Skeletal muscle tissue (tissue), 4 donors: Measurements from ENCODE around the gene FARS2. TPM values are rescaled to one million over a fixed set of nuclear protein-coding genes. Genes with fewer than 3 reads are reported as not detected.
"Not testable (repeated sequence)": the region's sequence is repeated elsewhere in the genome, so short reads cannot be mapped to it uniquely, and the experiment has no call there.

Source experiments
- H3K27ac ChIP-seq: one replicate; pipeline ENCODE4 v1.7.0; 2013; ENCODE audit warnings: mild to moderate bottlenecking, low read depth, low read length, inconsistent platforms
- H3K27me3 ChIP-seq, 3 donors: one replicate each; pipeline ENCODE4 v1.7.0; 2013; ENCODE audit warnings: low read length in 3 of 3; ENCODE audit not compliant: control insufficient read depth in 3 of 3, insufficient read depth in 3 of 3
- H3K36me3 ChIP-seq, 3 donors: one replicate each; pipeline ENCODE4 v1.7.0; 2013; ENCODE audit warnings: low read length in 3 of 3; ENCODE audit not compliant: control insufficient read depth in 3 of 3, insufficient read depth in 3 of 3
- H3K4me1 ChIP-seq, 3 donors: one replicate each; pipeline ENCODE4 v1.7.0; 2013; ENCODE audit warnings: low read length in 3 of 3, mild to moderate bottlenecking in 3 of 3; ENCODE audit not compliant: control insufficient read depth in 3 of 3, insufficient read depth in 3 of 3
- H3K4me3 ChIP-seq, 3 donors: one replicate each; pipeline ENCODE4 v1.7.0; 2013; ENCODE audit warnings: low read length in 3 of 3
- H3K9ac ChIP-seq, 3 donors: one replicate each; pipeline ENCODE4 v1.7.0; 2013; ENCODE audit warnings: low read length in 3 of 3, mild to moderate bottlenecking in 3 of 3, moderate library complexity in 2 of 3, low read depth in 1 of 3
- H3K9me3 ChIP-seq, 3 donors: one replicate each; pipeline ENCODE4 v1.7.0; 2013; ENCODE audit warnings: low read length in 3 of 3; ENCODE audit not compliant: control insufficient read depth in 3 of 3
- total RNA-seq: library from RNA; depleted of rRNA; stranded (reverse); fragments of >200 nt; gene quantifications from one replicate; pipeline ENCODE4 v1.2.3, GENCODE V29; 2014
- donor health status: Osteomylitis.

Gene FARS2
- total RNA-seq, 1 donor from 2014 or later, result 27.7 TPM

DNA sequence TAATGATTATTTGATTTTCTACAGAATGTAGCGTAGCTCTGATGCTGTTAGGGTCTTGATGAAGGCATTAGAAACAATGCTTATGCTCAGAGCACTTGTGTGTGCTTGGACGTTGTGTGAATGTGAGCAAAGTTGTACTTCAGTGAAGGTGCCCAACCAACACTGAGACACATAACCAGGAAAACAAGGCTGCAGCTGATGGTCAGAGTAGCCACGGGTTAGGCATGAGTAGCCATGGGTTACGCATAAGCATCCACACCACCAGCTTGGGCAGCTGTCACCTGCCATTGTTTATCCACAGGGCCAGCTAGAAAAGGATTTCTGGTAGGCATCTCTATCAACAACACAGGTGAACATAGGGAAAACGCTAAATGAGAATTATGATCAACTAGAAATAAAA lies 418.8 kb downstream of the FARS2 start:
- Histone ChIP-seq H3K4me1 (no peaks in the 10 kb centered on the region), H3K4me3 (no peak overlapping the region), H3K36me3 (no peaks in the 10 kb centered on the region), H3K27ac (no peak overlapping the region), H3K9me3 (peaks cover 0 to 2% (median 0%) of the 10 kb centered on the region in 3 donors), H3K9ac (no peak overlapping the region), H3K27me3 (no peaks in the 10 kb centered on the region)

DNA sequence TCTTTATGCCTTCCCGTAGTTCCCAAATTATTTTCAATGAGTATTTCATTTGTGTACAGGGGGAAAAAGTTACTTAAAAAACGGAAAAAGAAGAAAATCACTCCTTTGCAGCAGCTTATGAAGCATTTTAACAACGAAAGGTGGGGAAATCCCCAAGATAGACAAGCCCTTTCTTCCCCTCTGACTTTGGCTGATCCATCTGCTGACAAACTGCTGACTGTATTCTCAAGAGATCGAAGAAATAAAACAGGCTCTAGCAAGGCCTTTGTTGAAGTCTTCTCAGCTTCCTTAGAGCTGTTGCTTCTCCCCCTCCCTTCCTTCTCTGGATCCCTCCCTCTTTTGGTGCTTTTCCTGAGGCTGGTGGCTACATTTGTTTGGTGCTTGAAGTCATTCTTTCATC lies 420.2 kb downstream of the FARS2 start:
- Histone ChIP-seq H3K27me3 (no peaks in the 10 kb centered on the region), H3K4me1 (no peaks in the 10 kb centered on the region), H3K9ac (no peak overlapping the region), H3K4me3 (no peak overlapping the region), H3K36me3 (peaks cover 0 to 3% (median 0%) of the 10 kb centered on the region in 3 donors), H3K27ac (no peak overlapping the region), H3K9me3 (peaks cover 0 to 2% (median 0%) of the 10 kb centered on the region in 3 donors)

DNA sequence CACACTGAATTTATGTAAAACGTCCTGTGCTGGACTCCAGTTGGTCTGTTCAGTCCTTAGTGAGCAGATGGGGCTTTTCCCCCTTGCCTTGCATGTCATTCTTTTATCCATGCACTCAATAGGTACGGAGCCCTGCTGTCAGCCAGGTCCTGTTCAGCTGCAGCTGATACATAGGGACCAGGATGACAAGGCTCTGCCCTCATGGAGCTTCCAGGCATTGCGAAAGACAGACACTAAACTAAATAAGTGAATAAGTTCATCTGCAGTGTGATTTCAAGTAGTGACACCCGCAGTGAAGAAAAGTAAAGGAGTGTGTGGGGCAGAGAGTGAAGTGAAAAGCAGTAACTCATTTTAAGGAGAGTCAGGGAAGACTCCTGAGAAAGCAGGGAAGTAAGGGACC lies 421.2 kb downstream of the FARS2 start:
- no peaks in the 10 kb centered on the region for H3K27me3 ChIP-seq
- no peak overlapping the region for H3K27ac ChIP-seq
- no peaks in the 10 kb centered on the region for H3K4me1 ChIP-seq
- no peak overlapping the region for H3K4me3 ChIP-seq
- H3K9me3 ChIP-seq, result peaks cover 0 to 2% (median 0%) of the 10 kb centered on the region in 3 donors
- H3K9ac ChIP-seq, result no peak overlapping the region
- H3K36me3 ChIP-seq, result peaks cover 0 to 3% (median 0%) of the 10 kb centered on the region in 3 donors

DNA sequence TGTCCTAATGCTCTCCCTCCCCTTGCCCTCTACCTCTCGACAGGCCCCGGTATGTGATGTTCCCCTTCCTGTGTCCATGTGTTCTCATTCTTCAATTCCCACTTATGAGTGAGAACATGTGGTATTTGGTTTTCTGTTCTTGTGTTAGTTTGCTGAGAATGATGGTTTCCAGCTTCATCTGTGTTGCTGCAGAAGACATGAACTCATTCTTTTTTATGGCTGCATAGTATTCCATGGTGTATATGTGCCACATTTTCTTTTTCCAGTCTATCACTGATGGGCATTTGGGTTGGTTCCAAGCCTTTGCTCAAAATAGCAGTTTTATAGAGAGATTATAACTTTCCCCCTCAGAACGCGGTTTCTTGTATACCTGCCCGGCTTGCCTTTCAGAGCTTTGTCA lies 422.4 kb downstream of the FARS2 start:
- not testable (repeated sequence) for H3K4me1 ChIP-seq, H3K36me3 ChIP-seq, H3K27me3 ChIP-seq, H3K9ac ChIP-seq, H3K4me3 ChIP-seq, H3K9me3 ChIP-seq, H3K27ac ChIP-seq

DNA sequence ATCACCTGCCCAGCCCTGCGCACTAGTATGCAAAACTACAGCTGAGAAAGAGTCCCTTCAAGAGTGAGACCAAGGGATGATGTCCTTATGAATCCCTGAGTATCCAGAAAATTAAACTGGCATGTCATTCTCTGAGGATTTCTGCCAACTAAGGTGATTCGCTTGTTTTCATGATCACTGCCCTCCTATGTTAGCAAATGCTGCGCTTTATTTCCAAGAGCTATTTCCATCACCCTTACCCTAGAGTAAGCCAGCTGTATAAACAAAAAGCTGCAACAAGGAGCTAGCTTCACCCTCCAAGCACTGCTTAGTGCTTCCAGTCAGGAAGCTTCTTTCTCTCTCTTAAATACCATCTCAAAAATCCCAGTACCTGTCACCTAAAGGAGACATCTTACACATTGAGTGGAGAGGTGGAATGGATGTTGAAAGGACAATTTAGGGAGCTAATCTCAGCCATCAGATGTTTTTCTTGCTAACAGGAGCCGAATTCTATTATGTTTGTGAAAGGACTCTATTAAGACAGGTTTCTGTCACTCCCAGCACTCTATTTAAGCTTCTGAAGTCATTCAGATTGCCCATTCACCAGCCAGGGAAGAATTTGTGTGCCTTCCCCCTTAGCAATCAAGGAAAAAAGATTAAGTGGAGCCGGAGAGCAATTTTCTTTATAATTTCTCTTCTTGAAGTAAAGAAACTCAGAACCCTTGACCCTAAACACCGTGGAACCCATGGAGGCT lies 423.2 kb downstream of the FARS2 start:
- H3K4me3 ChIP-seq, result no peak overlapping the region
- H3K9me3 ChIP-seq, result peaks cover 0 to 2% (median 0%) of the 10 kb centered on the region in 3 donors
- no peak overlapping the region for H3K27ac ChIP-seq
- H3K36me3 ChIP-seq, result peaks cover 0 to 3% (median 0%) of the 10 kb centered on the region in 3 donors
- H3K4me1 ChIP-seq, result no peaks in the 10 kb centered on the region
- H3K27me3 ChIP-seq, result no peaks in the 10 kb centered on the region
- no peak overlapping the region for H3K9ac ChIP-seq

DNA sequence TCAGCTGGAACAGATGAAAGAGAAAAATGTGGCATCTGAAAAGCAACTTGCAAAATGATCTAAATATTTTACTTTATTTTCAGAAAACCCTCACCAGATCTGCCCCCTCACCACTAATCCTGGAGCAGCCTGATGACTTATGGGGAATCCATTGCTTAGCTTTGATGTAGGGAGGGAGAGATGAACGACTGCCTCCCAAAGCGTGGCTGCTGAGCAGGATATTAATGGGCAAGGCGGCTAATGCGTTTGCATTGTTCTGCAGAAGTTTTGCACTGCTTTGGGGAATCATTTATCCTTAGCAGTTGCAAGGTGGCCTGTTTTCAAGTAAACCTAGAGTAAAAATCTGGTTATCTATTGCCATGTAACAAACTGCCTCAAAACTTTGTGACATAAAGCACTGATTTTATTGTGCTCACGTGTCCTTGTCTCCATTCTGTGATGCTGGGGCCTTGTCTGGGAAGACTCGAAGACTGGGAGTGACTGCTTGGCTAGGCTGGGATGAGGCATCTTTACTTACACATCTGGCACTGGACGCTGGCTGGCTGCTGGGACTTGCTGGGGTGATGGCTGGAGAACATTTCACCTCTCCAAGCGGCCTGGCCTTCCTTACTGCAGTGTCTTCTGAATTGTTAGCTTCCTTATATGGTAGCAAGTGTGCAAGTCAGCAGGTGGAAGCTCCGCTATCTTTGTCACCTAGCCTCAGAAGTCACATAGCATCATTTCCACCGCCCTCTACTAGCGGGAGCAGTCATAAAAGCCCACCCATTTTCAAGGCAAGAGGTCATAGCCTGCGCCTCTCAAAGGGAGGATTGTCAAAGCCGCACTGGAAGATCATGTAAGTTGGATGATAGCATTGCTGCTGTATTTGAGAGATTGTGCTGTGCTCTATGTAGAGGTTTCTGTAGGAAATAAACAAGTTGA lies 432.2 kb downstream of the FARS2 start:
- Histone ChIP-seq H3K27me3 (no peaks in the 10 kb centered on the region), H3K4me3 (no peak overlapping the region), H3K9ac (no peak overlapping the region), H3K9me3 (peaks cover 0 to 3% (median 0%) of the 10 kb centered on the region in 3 donors), H3K27ac (no peak overlapping the region), H3K4me1 (no peaks in the 10 kb centered on the region), H3K36me3 (no peaks in the 10 kb centered on the region)

DNA sequence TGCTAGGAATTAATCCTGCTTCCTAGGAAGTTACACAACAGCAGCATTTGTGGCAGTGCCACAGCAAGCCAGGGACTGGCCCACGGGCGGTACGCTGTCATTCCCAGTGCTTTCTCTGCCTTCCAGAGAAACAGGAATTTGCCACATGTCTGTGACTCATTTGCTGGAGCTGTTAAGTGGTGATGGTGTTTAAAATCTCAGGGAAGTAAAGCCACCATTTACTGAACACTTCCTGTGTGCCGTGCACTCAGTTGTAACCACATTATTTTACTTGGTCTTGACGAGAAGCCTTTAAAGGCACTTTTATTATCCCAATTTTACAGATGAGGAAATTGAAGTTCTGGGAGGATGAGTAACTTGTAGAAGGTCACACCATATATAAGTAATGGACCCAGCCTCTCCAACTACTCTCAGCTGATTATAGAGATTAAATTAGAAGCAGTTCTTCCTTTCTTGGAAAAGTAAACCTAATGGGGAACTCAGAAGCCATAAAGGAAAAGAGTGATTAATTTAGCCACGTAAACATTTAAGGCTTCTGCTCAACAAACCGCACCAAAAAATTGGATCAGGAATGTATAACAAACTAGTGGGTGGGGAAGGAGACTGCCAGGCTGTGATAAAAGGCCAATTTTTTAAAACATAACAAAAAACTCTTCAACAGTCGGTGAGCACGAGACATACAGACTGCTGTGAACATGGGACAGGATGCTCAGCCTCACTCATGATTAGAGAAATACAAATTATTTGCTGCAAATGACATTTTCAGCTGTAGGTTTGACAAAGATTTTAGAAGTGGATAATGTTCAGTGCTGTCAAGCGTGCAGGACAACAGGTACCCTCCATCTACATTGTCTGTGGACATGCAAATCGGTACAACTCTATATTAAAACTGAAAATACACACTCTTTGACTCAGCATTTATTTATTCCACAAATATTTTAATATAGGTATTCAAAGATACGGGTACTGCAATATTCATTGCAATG lies 434.2 kb downstream of the FARS2 start:
- Histone ChIP-seq H3K9ac (no peak overlapping the region), H3K4me1 (no peaks in the 10 kb centered on the region), H3K4me3 (no peak overlapping the region), H3K27me3 (no peaks in the 10 kb centered on the region), H3K9me3 (peaks cover 0 to 3% (median 0%) of the 10 kb centered on the region in 3 donors), H3K36me3 (no peaks in the 10 kb centered on the region), H3K27ac (no peak overlapping the region)

DNA sequence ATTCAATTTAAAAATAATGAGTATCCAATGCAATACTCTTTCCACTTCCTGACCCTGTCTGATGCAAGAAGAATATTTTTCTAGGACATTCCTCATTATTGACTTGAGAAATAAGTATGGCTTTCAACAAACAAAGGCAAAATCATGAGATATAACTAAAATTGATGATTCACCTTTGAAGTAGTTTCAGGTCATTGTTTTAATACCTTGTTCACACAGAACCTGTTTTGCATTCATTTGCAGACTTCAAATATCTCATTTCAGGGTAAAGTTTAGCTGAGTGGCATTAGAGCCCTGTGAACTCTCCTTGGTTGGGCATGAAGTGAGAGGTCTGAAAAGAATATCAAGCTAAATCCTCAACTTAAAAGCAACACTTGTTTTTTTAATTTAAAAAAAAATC lies 436.2 kb downstream of the FARS2 start:
- H3K9ac ChIP-seq, result no peak overlapping the region
- no peaks in the 10 kb centered on the region for H3K27me3 ChIP-seq
- H3K4me1 ChIP-seq, result no peaks in the 10 kb centered on the region
- H3K36me3 ChIP-seq, result no peaks in the 10 kb centered on the region
- H3K4me3 ChIP-seq, result no peak overlapping the region
- H3K27ac ChIP-seq, result no peak overlapping the region
- peaks cover 0 to 3% (median 0%) of the 10 kb centered on the region in 3 donors for H3K9me3 ChIP-seq

DNA sequence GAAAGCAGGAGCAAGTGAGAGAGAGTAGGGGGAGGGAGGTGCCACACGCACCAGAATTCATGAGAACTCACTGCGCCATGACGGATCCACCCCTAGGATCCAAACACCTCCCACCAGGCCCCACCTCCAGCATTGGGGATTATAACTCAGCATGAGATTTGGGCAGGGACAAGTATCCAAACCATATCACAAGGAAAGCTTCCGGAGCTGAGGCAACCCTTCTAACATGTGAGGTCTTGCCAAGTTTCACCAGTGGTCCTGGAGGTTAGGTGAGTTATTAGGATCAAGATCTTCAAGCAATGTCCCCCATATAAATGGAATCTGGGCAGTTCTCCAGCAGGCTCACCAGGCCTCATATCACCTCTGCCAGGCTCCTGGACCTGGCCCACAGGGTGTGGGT lies 437.0 kb downstream of the FARS2 start:
- Histone ChIP-seq H3K27me3 (no peaks in the 10 kb centered on the region), H3K36me3 (no peaks in the 10 kb centered on the region), H3K27ac (no peak overlapping the region), H3K9ac (no peak overlapping the region), H3K4me1 (no peaks in the 10 kb centered on the region), H3K4me3 (no peak overlapping the region), H3K9me3 (peaks cover 0 to 3% (median 0%) of the 10 kb centered on the region in 3 donors)
